HG02870 (cell line): ENCODE measurements around the gene CD93.

Source experiments
- ATAC-seq: cut with Tn5 transposase; IDR thresholded peaks from one replicate; pipeline ENCODE4 v1.9.1; 2021; ENCODE audit warnings: mild to moderate bottlenecking, moderate library complexity; ENCODE audit not compliant: unreplicated experiment

The CD93 gene

GRCh38 chr20:23100720-23101107, 14.6 kb upstream of the CD93 start:
- ATAC-seq: no peak

GRCh38 chr20:23099791-23100719, 13.9 kb upstream of the CD93 start:
- ATAC-seq: no peak

DNA sequence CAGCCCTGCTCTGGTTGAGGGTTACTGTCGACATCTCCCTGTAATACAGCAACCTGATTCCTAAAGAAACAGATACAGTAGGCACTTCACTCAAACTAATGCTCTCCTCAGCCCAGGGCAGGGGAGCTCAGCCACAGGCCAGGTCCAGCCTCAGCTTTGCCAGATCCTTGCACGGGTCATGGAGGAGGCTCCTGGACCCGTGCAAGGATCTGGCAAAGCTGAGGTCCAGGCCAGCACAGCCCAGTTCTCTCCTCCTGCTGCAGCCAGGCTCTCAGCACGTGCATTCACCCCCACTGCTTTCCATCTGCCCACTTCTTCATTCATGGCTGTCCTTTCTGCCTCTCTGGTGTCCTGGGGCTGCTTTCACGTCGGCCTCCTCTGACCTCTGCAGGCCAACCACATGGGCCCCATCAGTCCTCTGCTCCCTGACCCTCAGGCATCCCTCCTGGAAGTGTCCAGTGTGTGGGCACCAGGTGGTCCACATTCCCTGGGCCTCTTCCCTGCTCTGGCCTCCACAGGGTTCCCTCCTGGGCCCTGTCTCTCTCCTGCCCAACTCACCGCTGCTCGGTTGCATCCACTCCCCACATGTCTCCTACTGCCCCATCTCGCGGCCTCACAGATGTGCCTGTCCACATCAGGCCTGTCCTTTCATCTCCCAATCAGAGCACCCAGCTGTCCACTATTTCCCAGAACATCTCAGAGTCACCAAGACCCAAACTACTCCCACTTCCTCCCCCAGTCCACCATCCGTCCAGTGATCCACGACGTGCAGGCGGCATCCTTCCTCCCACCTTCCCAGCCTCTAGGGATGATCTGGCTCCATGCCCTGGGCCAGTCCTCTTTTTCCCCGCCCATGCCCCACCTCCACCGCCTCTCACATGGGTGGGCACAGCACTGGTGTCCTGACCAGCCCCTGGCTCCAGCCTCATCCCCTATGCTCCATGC, 11.8 kb upstream of the CD93 start:
- no peak for ATAC-seq

GRCh38 chr20:23096986-23097520, 10.9 kb upstream of the CD93 start:
- no peak for ATAC-seq

GRCh38 chr20:23096097-23096496, 10.0 kb upstream of the CD93 start:
- no peak for ATAC-seq

GRCh38 chr20:23095499-23095898, 9.4 kb upstream of the CD93 start:
- no peak for ATAC-seq

- no peak for ATAC-seq
Measured at GRCh38 chr20:23094927-23095326, 8.8 kb upstream of the CD93 start.

- ATAC-seq: no peak
Measured at GRCh38 chr20:23094213-23094896, 8.2 kb upstream of the CD93 start.

GRCh38 chr20:23093613-23094012, 7.5 kb upstream of the CD93 start:
- no peak for ATAC-seq

GRCh38 chr20:23092861-23093495, 6.9 kb upstream of the CD93 start:
- no peak for ATAC-seq

- no peak for ATAC-seq
Measured at GRCh38 chr20:23092384-23092756, 6.2 kb upstream of the CD93 start.

GRCh38 chr20:23091721-23092383, 5.7 kb upstream of the CD93 start:
- no peak for ATAC-seq

DNA sequence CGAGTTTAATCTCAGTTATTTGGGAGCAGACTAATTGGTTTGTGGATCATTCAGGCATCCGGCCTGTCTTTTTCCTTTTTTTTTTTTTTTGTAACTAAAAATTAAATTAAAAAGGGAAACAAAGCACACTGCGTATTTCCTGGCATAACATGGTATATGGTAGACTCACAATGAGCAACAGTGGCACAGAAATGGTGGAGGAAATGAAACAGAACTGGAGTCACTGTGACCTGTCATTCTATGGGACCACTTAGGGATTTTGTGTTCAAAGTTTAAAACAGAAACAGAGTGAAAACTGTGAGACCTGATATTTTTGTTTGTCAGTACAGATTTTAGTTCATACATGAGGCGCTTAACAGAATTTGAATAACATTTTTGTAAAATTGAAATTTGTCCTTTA, 4.8 kb upstream of the CD93 start:
- no peak for ATAC-seq

DNA sequence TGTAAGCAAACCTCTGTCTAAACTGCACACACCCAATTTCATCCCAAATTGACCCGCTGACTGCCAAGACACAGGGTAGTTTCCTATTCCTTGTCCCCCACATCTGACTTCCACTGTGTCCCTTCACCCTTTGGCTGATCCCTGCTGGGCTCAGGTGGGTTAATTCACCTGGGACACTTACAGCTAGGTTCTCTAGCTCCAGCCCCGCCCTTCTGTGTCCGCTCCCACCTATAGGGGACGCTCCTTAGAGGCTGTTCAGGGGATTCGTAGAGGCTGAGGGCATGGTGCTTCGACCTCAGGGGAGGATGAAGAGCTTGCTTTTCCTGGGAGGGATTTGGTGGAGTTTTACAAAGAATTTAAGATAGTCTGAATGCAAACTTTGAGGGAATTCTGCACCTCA, 4.0 kb upstream of the CD93 start:
- ATAC-seq: no peak

DNA sequence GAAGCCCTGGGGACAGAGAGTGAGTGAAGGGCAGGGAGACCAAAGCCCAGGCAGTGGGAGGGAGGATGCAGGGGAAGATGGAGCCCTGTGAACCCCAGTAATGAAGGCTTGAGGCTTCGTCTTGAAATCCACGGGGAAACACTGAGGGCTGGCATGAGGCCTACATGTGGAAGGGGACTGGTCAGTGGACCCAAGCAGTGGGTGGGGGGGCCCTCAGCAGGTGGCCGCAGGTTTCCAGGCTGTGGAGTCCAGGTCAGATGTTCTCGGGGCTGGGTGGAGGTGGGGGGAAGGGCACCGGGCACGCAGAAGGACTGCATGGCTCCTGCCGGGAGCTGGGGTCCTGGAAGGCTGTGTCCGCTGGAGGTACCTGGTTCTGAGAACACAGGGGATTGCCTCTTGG, 2.7 kb upstream of the CD93 start:
- no peak for ATAC-seq

DNA sequence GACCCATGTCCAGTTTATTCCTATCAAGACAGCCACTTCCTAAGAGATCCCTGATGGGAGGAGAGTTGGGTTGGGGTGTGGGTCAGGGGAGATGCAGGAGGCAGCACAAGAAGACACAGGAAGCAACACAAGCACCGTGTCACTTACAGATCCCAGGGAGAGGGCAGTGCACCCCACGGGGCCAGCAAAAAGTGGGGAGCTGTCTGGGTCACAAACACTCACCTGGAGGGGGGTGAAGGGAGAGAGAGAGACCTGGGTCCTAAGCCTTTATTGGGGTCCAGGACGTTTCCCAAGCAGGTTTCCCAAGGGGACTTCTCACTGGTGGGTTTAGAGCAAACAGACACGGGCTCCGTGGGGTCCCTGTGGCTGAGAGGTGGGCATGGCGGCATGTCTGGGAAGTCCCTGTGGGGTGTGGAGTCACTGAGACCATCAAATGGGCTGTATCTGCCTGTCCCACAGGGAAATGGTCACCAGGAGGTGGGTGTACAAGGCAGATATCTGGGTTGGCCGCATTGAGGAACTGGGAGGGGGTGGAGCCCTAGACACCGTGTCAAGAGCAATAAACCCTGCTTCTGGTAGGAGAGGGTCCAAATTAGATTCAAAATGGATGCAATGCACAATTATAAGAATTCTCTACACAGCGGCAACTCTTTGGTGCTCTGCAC, 1.6 kb upstream of the CD93 start:
- no peak for ATAC-seq

GRCh38 chr20:23086931-23087411, 847 bp upstream of the CD93 start:
- no peak for ATAC-seq

GRCh38 chr20:23085436-23086055, 578 bp downstream of the CD93 start:
- no peak for ATAC-seq

- no peak for ATAC-seq
Measured at GRCh38 chr20:23084845-23085365, 1.2 kb downstream of the CD93 start.
